ENCODE results near the gene SH3BP2.

Gene SH3BP2

GRCh38 chr4:2824836-2825381, 32.0 kb downstream of the SH3BP2 start:
- no peaks in the 10 kb centered on the region for H3K9me3 ChIP-seq (ENCODE audit: insufficient read depth, low read depth, low read length)
- no peaks in the 10 kb centered on the region for H3K27me3 ChIP-seq (ENCODE audit: insufficient read depth, low read length, poor library complexity, severe bottlenecking)
- no peak overlapping the region for H3K4me3 ChIP-seq (ENCODE audit: low read length, poor library complexity, severe bottlenecking)
- peaks cover 22% of the 10 kb centered on the region for H4K20me1 ChIP-seq (ENCODE audit: insufficient read depth, low read length, poor library complexity, severe bottlenecking)
- no peaks in the 10 kb centered on the region for H3F3A ChIP-seq (ENCODE audit: low read depth)
- TF ChIP-seq EZH2phosphoT487 (IDR thresholded peaks at IDR 0.05; ENCODE audit: borderline replicate concordance): no peak
- peaks cover 6% of the 10 kb centered on the region for H3K4me1 ChIP-seq (ENCODE audit: insufficient read depth, low read length, poor library complexity, severe bottlenecking)
- H3K9ac ChIP-seq (ENCODE audit: low read depth, low read length, poor library complexity, severe bottlenecking): no peak overlapping the region
- no peak overlapping the region for H3K4me2 ChIP-seq (ENCODE audit: low read depth, low read length, poor library complexity, severe bottlenecking)
- peaks cover 19% of the 10 kb centered on the region for H3K79me2 ChIP-seq (ENCODE audit: insufficient read depth, low read length)
- no peaks in the 10 kb centered on the region for H3K9me2 ChIP-seq (replicated peaks; ENCODE audit: low read depth, low read length)
- H2AFZ ChIP-seq (ENCODE audit: low read length): no peak overlapping the region
- peaks cover 75% of the 10 kb centered on the region; the same call in 1 of the 2 replicates for H3K36me3 ChIP-seq (ENCODE audit: insufficient read depth, low read length)

DNA sequence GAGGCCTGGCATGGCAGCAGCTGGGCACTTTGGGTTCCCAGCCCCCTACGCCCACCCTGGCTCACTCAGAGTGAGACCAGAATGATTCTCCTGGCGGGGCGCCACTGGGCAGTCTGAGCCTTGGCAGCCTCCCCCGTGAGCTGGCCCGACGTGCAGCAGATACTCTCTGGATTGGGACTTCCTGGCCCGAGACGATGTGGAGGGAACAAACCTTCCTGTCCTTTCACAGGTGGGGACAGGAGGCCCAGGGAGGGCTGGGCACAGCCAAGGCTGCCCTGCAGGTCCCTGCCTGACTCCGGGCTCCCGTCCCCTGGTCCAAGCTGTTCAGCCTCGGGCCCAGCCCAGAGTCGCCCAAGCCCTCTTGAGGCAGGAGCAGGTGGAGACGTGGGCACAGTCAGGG, 32.9 kb downstream of the SH3BP2 start:
- H3K79me2 ChIP-seq (ENCODE audit: insufficient read depth, low read length): peaks cover 11% of the 10 kb centered on the region
- H3F3A ChIP-seq (ENCODE audit: low read depth): no peaks in the 10 kb centered on the region
- no peaks in the 10 kb centered on the region for H3K27me3 ChIP-seq (ENCODE audit: insufficient read depth, low read length, poor library complexity, severe bottlenecking)
- no peak overlapping the region for H3K4me3 ChIP-seq (ENCODE audit: low read length, poor library complexity, severe bottlenecking)
- H2AFZ ChIP-seq (ENCODE audit: low read length): no peak overlapping the region
- H3K9me3 ChIP-seq (ENCODE audit: insufficient read depth, low read depth, low read length): no peaks in the 10 kb centered on the region
- TF ChIP-seq CTCF (conservative IDR thresholded peaks at IDR 0.05; ENCODE audit: low read length) (no peak), EZH2phosphoT487 (IDR thresholded peaks at IDR 0.05; ENCODE audit: borderline replicate concordance) (no peak)
- no peak overlapping the region for H3K4me2 ChIP-seq (ENCODE audit: low read depth, low read length, poor library complexity, severe bottlenecking)
- peaks cover 14% of the 10 kb centered on the region for H4K20me1 ChIP-seq (ENCODE audit: insufficient read depth, low read length, poor library complexity, severe bottlenecking)
- H3K4me1 ChIP-seq (ENCODE audit: insufficient read depth, low read length, poor library complexity, severe bottlenecking): no peaks in the 10 kb centered on the region
- H3K9me2 ChIP-seq (replicated peaks; ENCODE audit: low read depth, low read length): no peaks in the 10 kb centered on the region
- peaks cover 82% of the 10 kb centered on the region; the same call in 1 of the 2 replicates for H3K36me3 ChIP-seq (ENCODE audit: insufficient read depth, low read length)
- H3K9ac ChIP-seq (ENCODE audit: low read depth, low read length, poor library complexity, severe bottlenecking): no peak overlapping the region

- H3K79me2 ChIP-seq (ENCODE audit: insufficient read depth, low read length): peaks cover 2% of the 10 kb centered on the region; the same call in 1 of the 2 replicates
- H3K9me2 ChIP-seq (replicated peaks; ENCODE audit: low read depth, low read length): no peaks in the 10 kb centered on the region
- H2AFZ ChIP-seq (ENCODE audit: low read length): no peak overlapping the region
- TF ChIP-seq CTCF (conservative IDR thresholded peaks at IDR 0.05; ENCODE audit: low read length) (no peak), EZH2phosphoT487 (IDR thresholded peaks at IDR 0.05; ENCODE audit: borderline replicate concordance) (no peak)
- H3K4me3 ChIP-seq (ENCODE audit: low read length, poor library complexity, severe bottlenecking): no peak overlapping the region
- H3F3A ChIP-seq (ENCODE audit: low read depth): no peaks in the 10 kb centered on the region
- H3K4me1 ChIP-seq (ENCODE audit: insufficient read depth, low read length, poor library complexity, severe bottlenecking): no peaks in the 10 kb centered on the region
- no peaks in the 10 kb centered on the region for H3K9me3 ChIP-seq (ENCODE audit: insufficient read depth, low read depth, low read length)
- H3K4me2 ChIP-seq (ENCODE audit: low read depth, low read length, poor library complexity, severe bottlenecking): no peak overlapping the region
- H3K36me3 ChIP-seq (ENCODE audit: insufficient read depth, low read length): peaks cover 91% of the 10 kb centered on the region; the same call in 1 of the 2 replicates
- peaks cover 6% of the 10 kb centered on the region for H4K20me1 ChIP-seq (ENCODE audit: insufficient read depth, low read length, poor library complexity, severe bottlenecking)
- H3K27me3 ChIP-seq (ENCODE audit: insufficient read depth, low read length, poor library complexity, severe bottlenecking): no peaks in the 10 kb centered on the region
- no peak overlapping the region for H3K9ac ChIP-seq (ENCODE audit: low read depth, low read length, poor library complexity, severe bottlenecking)
Observed at GRCh38 chr4:2827071-2827873, 34.4 kb downstream of the SH3BP2 start.
